ENCODE measurements around the gene AAK1. TPM values are rescaled to one million over a fixed set of nuclear protein-coding genes. Genes with fewer than 3 reads are reported as not detected.

AAK1 gene
- total RNA-seq, 2 donors from 2014 or later = 70.7 to 77.3 TPM

DNA sequence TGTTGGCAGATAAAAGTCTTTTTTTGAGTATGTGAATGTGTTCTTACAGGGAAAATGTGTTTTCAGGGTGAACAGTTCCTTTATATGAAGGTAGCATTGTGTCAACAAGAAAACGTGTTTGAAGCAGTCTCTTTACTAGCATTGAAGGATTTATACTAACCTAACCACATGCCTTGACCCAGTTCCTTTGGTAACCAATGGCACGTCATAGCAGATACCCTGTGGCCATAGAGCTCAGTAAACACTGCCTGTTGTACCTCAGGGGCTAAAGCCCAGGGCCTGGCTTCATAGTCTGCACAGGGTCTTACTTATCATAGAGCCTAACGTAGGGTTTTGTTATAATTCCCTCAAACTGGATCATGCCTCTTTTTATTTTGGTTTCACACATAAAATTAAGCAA lies 174.2 kb downstream of the AAK1 start:
- TF ChIP-seq POLR2AphosphoS5 (IDR thresholded peaks at IDR 0.05) (no peak), POLR2A (IDR thresholded peaks at IDR 0.05) (no peak)
- TF ChIP-seq, protein P1, sequence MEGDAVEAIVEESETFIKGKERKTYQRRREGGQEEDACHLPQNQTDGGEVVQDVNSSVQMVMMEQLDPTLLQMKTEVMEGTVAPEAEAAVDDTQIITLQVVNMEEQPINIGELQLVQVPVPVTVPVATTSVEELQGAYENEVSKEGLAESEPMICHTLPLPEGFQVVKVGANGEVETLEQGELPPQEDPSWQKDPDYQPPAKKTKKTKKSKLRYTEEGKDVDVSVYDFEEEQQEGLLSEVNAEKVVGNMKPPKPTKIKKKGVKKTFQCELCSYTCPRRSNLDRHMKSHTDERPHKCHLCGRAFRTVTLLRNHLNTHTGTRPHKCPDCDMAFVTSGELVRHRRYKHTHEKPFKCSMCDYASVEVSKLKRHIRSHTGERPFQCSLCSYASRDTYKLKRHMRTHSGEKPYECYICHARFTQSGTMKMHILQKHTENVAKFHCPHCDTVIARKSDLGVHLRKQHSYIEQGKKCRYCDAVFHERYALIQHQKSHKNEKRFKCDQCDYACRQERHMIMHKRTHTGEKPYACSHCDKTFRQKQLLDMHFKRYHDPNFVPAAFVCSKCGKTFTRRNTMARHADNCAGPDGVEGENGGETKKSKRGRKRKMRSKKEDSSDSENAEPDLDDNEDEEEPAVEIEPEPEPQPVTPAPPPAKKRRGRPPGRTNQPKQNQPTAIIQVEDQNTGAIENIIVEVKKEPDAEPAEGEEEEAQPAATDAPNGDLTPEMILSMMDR (IDR thresholded peaks at IDR 0.05) = no peak
- DNase-seq (ENCODE audit: low spot score) = no peak
- 54% methylated on average over 3 of the region's 3 CpGs for WGBS
- H3K4me3 ChIP-seq = no peak overlapping the region
- no peaks in the 10 kb centered on the region for H3K27me3 ChIP-seq (replicated peaks; ENCODE audit: insufficient read depth)
- no peaks in the 10 kb centered on the region for H3K9me3 ChIP-seq
- no peaks in the 10 kb centered on the region for H3K36me3 ChIP-seq
- intact Hi-C loops (cut with DNase I) = no loop called here
- H3K4me1 ChIP-seq (replicated peaks) = no peaks in the 10 kb centered on the region
- no peak overlapping the region for H3K27ac ChIP-seq

DNA sequence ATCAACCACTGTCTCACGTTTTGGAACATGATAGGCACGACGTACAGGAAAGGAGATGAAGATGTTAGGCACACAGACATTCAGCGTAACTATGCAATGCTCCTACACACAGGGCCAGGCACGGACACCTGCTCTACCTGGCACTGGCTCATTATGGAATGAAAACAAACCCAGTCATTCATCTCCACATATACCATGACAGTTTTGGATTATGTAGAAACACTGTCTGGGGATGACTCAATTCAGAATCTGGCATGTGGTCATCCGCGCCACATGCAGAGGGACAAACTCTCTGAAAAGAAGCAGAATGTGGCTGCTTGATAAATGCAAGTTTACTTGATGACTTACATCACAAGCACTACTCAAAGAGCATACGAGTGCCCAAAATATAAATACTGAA lies 176.8 kb downstream of the AAK1 start:
- Histone ChIP-seq H3K36me3 (no peaks in the 10 kb centered on the region), H3K27me3 (replicated peaks; ENCODE audit: insufficient read depth) (no peaks in the 10 kb centered on the region), H3K4me3 (no peak overlapping the region), H3K27ac (no peak overlapping the region), H3K4me1 (replicated peaks) (no peaks in the 10 kb centered on the region), H3K9me3 (no peaks in the 10 kb centered on the region)
- intact Hi-C loops (cut with DNase I) = no loop called here
- DNase-seq (ENCODE audit: low spot score) = no peak
- 94% methylated on average over 8 of the region's 8 CpGs for WGBS
- TF ChIP-seq POLR2AphosphoS5 (IDR thresholded peaks at IDR 0.05) (no peak), POLR2A (IDR thresholded peaks at IDR 0.05) (no peak)
- TF ChIP-seq, protein P1 (IDR thresholded peaks at IDR 0.05) = no peak

DNA sequence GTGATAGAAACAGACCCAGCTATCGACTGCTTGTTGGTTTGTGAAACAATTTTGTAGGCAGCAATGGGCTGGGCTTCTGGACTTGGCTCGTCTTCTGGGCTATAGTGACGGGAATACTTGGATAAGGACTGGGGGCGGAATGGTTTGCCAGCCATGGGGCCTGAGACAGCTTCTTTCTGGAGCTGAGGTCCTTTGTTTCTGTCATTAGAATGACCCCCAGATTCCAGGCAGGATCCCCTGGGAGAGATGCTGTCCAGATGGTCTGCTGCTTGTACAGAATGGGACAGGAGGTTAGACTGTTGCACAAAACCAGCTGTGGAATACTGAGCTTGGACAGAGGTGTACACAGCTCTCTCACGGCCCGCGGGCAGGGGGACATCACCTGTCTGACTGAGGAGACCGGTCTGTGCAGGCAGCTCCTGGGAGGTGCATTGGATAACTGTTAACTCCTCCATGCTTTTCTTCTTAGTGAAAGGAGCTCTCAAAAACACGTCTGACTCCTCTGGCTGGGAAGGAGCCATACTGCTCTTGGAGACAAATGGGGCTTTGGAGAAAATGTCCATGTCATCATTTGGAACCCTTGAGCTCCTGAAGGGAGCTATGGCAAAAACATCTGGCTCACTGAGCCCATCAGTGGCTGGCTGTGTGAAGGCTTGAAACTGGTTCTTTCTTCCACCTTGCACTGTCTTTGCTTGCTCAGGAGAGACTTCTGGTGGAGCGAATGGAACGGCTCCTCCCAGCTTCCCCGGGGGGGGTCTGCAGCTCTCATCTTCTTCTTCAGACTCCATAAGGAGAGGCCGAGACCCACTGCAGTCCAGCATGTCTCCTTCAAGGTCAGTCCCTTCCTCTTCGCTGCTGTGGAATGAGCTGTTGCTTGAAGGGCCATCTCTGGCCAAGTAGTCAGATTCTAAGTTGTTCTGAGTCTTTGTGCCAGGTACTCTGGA lies 177.8 kb downstream of the AAK1 start:
- WGBS = 88% methylated on average over 14 of the region's 14 CpGs
- Histone ChIP-seq H3K36me3 (no peaks in the 10 kb centered on the region), H3K27ac (no peak overlapping the region), H3K4me1 (replicated peaks) (no peaks in the 10 kb centered on the region), H3K27me3 (replicated peaks; ENCODE audit: insufficient read depth) (no peaks in the 10 kb centered on the region), H3K4me3 (no peak overlapping the region), H3K9me3 (no peaks in the 10 kb centered on the region)
- TF ChIP-seq POLR2AphosphoS5 (IDR thresholded peaks at IDR 0.05) (no peak), POLR2A (IDR thresholded peaks at IDR 0.05) (no peak)
- TF ChIP-seq, protein P1 (IDR thresholded peaks at IDR 0.05) = no peak
- intact Hi-C loops (cut with DNase I) = no loop called here
- DNase-seq (ENCODE audit: low spot score) = no peak

DNA sequence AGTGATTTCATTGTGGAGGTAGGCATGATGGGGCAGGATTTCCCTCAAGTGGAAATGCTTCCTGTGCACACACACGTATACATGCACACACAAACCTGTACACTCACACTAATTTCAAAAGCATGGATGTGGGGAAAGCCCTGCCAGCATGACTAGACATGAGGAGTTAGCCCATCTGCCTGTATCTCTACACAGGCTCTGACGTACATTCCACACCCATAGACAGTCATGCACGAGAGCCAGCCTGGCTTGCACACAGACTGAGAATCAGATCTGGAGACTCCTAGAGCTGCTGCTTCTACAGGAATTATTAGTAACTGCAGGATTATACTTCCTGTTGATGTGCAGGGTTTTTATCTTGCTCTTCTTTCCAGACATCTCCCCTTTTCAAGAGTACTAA lies 179.0 kb downstream of the AAK1 start:
- 61% methylated on average over 3 of the region's 3 CpGs for WGBS
- H3K4me1 ChIP-seq (replicated peaks) = no peaks in the 10 kb centered on the region
- intact Hi-C loops (cut with DNase I) = no loop called here
- no peak overlapping the region for H3K27ac ChIP-seq
- H3K27me3 ChIP-seq (replicated peaks; ENCODE audit: insufficient read depth) = no peaks in the 10 kb centered on the region
- TF ChIP-seq POLR2A (IDR thresholded peaks at IDR 0.05) (no peak), POLR2AphosphoS5 (IDR thresholded peaks at IDR 0.05) (no peak)
- TF ChIP-seq, protein P1 (IDR thresholded peaks at IDR 0.05) = no peak
- H3K36me3 ChIP-seq = no peaks in the 10 kb centered on the region
- DNase-seq (ENCODE audit: low spot score) = no peak
- H3K9me3 ChIP-seq = no peaks in the 10 kb centered on the region
- no peak overlapping the region for H3K4me3 ChIP-seq

DNA sequence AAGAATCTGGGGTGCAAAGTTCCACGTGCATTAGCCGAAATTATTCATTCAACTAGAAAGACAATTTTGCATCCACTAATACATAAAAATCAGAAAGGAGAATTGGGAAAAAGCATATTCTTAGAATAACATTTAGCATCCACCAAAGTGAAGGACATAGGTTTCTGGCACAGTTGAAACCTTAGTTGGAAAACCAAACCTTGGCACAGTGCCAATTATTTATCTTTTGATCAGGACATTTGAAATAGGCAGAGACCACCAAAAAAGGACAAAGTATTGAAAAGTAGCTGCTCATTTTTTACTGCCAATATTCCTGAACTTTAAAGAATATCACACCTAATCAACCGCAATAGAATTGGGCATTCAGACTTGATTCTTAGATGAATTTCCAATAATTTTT lies 180.8 kb downstream of the AAK1 start:
- no peak for DNase-seq (ENCODE audit: low spot score)
- H3K27me3 ChIP-seq (replicated peaks; ENCODE audit: insufficient read depth) = no peaks in the 10 kb centered on the region
- H3K27ac ChIP-seq = no peak overlapping the region
- H3K9me3 ChIP-seq = no peaks in the 10 kb centered on the region
- no peaks in the 10 kb centered on the region for H3K36me3 ChIP-seq
- intact Hi-C loops (cut with DNase I) = no loop called here
- no peak for TF ChIP-seq POLR2AphosphoS5 (IDR thresholded peaks at IDR 0.05)
- TF ChIP-seq, protein P1 (IDR thresholded peaks at IDR 0.05) = no peak
- TF ChIP-seq POLR2A (IDR thresholded peaks at IDR 0.05) = no peak
- peaks cover 2% of the 10 kb centered on the region for H3K4me1 ChIP-seq (replicated peaks)
- no peak overlapping the region for H3K4me3 ChIP-seq
- 97% methylated on average over 3 of the region's 3 CpGs for WGBS

Measured in prostate gland (tissue), 2 donors.